ENCODE measurements around the gene ZNF280B.
A peak's percentile ranks its signal among the peaks of the same experiment; 100 is the strongest.
"Not testable (repeated sequence)": the region's sequence is repeated elsewhere in the genome, so short reads cannot be mapped to it uniquely, and the experiment has no call there.

ZNF280B gene

DNA sequence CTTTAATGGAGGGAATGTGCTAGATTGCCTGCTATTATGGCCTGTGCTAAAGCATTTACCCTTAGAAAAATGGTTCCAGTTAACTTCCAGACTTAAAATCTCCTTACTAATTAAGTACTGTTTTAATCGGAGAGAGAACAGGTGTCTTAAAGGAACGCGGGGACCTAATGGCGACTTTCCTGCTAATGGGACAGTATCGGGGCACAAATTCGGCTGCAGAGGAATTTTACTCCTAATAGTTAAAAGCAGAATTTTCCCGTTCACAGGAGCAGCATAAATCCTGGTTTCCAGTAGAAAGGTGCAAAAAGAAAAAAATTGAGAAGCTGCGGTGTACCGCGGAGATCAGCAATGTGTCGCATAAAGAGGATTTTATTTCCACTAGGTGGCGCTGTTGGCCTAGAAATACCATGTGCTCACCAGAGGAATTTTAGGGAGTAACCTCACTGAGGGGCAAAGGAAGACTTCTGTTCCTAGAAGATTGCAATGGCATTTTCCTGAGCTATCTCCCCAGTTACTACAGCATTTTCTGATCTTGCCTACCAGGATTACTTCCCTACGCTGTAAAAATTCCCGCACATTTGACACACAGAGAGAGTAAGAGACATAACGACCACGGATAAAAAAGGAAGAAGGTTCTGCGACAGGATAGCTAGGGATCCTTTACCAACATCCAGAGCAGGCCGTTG, 44.5 kb downstream of the ZNF280B start:
- DNase-seq (ENCODE audit: low spot score): peak; percentile 61

DNA sequence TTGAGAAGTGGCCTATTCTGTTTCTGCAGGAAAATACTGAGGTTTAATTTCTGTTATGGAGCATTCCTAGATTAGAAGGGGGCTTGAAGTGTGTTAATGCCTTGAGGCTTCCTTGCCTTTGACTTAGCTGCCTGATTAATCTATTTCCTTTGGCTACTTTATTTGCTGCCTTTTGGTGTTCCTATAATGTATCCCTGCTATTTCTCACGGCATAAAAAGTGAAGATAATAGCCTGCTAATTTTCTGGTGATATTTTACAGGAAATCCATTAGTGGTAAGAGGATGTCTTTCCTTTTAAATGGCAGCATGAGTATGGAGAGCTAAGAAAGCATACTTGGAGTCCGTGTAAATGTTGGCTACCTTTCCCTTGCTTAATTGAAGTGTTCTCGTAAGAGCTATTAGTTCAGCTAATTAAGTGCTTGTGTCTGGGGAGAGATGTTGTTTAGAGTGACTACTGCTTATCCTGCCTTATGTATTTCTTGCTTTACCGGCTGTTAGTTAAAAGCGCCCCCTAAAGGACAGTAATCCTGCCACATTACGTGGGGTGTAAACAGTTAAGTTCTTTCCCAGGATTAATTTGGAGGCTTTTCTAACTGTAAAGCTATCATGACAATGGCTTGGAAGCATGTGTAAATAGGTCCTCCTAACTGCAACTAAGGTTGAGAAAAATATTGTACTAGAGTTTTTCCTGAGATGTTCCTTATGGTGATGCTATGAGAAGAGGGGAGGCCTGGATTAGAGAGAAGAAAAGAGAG, 45.6 kb downstream of the ZNF280B start:
- peak; percentile 13 for DNase-seq (ENCODE audit: low spot score)

DNA sequence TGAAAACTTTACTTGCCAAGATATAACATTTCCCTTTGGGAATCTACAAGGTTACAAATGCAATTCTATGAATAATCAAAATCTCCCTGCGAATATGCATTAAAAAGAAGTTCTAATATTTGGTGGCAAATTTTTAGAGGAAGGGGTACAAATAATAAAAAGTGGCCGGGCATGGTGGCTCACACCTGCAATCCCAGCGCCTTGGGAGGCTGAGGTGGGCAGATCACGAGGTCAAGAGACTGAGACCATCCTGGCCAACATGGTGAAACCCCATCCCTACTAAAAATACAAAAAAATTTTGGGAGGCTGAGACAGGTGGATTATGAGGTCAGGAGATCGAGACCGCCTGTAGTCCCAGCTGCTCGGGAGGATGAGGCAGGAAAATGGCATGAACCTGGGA, 47.0 kb downstream of the ZNF280B start:
- no peak for DNase-seq (ENCODE audit: low spot score)

DNA sequence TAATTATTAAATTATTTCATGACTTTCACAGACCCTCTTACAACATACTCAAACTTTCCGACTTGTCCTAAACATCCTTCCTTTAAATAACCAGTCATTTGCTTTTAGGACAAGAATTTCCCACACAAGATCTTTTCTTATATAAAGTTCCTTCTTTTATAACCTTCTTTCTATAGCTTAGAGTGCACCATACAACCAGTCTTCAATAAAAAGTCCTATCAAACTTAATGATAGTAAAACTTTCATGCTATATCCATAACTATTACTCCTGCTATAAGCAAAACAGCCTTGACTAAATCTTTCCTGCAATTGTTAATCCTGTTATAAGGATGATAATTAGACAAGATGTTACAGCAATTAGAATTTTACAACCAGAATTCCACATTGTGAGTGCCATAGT, 47.4 kb downstream of the ZNF280B start:
- no peak for DNase-seq (ENCODE audit: low spot score)

DNA sequence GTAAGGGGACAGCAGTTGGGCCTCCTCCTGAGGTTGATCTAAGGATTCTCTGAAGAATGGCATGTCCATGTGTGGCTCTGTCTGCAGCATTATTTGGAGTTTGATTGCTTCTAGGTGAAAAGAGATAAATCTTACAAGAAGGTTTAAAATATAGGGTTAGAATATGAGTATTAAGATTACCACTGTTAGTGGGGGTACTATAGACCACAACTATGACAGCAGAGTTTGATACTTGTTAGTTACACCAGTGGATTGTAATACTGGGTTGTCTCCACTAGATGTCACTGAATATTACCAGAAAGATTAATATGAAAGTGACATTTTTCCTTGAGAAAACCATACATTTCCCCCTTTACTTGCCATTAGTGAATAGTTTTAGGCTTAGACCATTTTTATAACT, 47.9 kb downstream of the ZNF280B start:
- peak; percentile 13 for DNase-seq (ENCODE audit: low spot score)

DNA sequence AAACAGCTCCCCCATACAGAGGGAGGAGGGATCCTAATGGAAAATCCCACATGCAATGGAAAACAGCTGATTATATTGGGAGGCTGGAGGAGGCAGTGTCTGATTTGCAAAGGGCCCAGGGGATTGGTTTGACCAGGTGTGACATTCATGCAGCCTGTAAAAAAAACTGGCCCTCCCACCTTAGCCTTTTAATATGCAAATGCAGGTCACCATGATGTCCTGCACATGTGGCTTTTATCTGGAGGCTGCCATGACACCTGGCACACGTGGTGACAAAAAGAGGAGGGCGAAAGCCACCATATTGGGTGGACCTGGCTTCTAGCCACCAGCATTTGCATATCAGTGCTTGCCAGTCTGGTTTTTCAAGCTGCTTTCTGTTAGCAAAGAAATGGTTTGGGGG, 48.5 kb downstream of the ZNF280B start:
- no peak for DNase-seq (ENCODE audit: low spot score)

DNA sequence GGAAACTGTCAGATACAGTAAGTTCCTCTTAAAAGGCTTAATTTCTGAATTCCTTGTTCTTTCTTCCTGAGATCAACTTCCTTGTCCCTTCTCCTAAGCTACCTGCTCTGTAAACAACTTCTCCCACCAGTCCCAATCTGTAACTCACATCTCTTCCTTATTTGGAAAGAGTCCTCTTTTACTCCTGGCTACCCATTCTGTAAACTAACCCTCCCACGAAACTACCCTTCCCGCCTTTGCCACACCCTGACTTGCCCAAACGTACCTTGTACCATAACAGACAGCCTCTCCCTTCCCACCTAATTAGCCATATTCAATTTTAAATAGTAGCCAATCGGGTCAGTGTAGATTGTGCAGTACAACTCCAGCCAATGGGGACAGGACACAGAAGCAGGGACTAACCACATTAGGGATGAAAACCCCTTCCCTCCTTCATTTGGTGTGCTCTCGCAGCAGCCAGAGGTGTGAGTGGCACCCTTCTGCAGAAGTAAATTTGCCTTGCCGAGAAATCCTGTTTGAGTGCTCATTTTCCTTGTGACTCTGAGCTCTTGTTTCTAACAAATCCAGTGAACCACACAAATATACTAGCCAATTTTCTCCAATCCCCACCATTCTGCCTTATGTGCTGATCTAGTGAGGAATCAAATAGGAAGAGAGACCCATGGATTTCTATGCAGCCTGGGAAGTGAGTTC, 49.5 kb downstream of the ZNF280B start:
- DNase-seq (ENCODE audit: low spot score): no peak

DNA sequence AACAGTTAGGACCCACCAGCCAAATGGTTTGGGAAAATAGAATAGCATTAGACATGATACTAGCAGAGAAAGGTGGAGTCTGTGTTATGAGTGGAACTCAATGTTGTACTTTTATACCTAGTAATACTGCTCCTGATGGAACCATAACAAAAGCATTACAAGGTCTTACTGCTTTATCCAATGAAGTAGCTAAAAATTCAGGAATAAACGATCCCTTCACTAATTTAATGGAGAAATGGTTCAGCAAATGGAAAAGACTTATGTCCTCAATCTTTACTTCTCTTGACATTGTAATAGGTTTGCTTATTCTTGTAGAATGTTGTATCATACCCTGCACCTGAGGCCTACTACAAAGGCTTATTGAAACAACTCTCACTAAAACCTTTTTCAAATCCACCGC, 50.2 kb downstream of the ZNF280B start:
- no peak for DNase-seq (ENCODE audit: low spot score)

DNA sequence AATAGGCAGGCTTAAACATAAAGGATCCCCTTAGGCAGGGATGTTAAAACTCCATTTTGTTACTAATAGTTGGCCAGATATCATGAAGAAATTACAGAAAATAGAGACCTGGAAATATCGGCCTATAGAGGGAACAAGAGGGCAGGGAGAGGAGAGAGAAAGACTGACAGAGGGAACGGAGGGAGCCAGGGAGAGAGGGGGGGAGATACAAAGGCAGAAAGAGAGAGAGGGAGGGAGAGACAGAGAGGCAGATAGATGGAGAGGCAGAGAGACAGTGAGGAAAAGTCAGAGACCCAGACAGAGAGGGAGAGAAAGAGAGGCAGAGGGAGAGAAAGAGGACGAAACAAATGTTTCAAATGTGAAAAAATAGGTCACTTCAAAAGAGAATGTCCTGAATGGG, 53.5 kb downstream of the ZNF280B start:
- DNase-seq (ENCODE audit: low spot score): no peak

DNA sequence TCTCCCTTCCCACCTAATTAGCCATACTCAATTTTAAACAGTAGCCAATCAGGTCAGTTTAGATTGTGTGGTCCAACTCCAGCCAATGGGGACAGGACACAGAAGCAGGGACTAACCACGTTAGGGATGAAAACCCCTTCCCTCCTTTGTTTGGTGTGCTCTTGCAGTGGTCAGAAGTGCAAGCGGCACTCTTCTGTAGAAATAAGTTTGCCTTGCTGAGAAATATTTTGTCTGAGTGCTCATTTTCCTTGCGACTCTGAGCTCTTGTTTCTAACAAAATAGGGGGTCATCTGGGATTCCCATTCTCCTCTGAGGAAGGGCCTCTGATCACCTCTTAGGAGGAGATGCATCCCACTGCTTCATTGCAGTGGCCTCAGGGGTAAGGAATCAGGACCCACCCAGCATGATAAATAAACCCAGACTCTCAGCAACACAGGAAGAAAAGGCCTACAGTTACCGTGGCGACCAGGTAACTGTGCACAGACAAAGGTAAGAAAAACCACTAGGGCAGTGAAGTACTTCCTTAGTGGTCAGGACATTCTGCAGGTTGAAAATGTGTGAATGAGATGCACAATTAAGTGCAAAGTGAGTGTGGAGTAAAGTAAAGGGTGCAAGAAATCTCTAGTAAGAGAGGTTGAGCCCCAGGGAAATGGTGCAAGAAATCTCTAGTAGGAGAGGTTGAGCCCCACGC, 55.4 kb downstream of the ZNF280B start:
- no peak for DNase-seq (ENCODE audit: low spot score)

DNA sequence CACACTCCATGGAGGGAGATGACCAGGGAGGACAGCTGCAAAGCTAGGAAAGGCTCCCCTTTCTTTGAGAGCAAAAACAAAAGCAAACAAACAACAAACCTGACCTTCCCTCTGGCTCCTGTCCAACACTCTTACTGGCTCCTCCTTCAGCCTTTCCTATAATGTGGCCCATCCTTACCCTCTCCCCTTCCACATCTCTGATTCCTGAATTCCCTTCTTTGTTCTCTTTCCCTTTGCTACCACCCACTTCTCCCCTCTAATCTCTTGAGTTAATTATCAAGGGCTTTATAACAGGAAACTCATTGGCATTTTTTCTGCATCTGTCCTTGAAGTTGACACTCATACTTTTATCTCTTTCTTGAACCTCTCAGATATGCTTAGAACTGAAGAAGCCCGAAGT, 56.3 kb downstream of the ZNF280B start:
- DNase-seq (ENCODE audit: low spot score): no peak

DNA sequence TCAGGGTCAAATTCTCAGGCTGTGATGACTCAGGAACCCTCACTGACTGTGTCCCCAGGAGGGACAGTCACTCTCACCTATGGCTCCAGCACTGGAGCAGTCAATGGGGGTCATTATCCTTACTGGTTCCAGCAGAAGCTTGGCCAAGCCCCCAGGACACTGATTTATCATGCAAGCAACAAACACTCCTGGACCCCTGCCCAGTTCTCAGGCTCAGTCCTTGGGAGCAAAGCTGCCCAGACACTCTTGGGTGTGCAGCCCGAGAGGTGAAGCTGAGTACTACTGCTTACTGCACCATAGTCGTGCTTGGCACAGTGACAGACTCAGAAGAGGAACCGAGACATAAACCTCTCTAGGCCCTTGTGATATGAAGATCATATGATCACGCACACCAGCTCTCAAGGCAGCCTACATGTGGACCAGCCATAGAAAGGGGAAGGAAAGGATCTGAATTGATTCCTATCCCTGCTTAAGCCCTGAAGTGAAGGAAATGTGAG, 58.2 kb downstream of the ZNF280B start:
- DNase-seq (ENCODE audit: low spot score): no peak

DNA sequence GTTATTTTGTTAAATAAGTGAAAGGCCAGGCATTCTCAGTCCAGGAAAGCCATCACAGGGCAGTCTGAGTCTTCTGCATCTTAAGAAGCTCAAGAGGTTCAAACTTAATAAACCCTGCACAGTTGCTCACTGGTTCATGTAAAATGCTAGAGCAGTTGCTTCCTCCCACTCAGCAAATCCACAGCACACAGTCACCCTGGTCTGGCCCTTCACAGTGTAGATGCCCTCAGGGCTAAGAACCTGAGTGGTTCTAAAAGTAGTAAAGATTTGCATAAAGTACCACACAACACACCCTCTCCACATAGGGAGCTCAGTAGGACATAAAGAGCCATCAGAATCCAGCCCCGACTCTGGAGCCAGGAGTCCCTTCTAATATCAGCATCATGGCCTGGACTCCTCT, 58.7 kb downstream of the ZNF280B start:
- no peak for DNase-seq (ENCODE audit: low spot score)

DNA sequence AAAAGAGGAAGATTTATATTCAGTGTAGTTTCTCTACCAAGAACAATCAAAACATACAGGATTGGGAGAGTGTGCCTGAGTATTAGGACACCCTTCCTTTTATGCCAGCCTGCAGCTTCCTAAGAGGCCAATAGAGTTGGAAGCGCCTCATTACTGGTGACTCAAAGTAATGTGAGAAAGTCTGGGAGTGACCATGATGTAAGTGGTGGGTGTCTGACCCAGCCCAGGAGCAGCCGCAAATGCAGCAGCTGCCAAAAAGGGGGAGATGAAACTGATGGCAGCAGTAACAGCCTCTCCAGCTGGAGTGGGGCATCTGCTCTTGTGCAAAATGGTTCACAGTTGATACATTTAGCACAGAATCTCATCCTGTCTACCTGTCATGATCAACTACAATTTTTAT, 62.0 kb downstream of the ZNF280B start:
- peak; percentile 24 for DNase-seq (ENCODE audit: low spot score)

DNA sequence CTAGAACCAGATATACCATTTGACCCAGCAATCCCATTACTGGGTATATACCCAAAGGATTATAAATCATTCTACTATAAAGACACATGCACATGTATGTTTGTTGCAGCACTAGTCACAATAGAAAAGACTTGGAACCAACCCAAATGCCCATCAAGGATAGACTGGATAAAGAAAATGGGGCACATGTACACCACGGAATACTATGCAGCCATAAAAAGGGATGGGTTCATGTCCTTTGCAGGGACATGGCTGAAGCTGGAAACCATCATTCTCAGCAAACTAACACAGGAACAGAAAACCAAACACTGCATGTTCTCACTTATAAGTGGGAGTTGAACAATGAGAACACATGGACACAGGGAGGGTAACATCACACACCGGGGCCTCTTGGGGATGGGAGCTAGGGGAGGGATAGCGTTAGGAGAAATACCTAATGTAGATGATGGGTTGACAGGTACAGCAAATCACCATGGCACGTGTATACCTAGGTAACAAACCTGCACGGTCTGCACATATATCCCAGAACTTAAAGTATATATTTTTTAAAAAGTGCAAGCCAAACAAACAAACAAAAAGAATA, 64.4 kb downstream of the ZNF280B start:
- DNase-seq (ENCODE audit: low spot score): not testable (repeated sequence)

DNA sequence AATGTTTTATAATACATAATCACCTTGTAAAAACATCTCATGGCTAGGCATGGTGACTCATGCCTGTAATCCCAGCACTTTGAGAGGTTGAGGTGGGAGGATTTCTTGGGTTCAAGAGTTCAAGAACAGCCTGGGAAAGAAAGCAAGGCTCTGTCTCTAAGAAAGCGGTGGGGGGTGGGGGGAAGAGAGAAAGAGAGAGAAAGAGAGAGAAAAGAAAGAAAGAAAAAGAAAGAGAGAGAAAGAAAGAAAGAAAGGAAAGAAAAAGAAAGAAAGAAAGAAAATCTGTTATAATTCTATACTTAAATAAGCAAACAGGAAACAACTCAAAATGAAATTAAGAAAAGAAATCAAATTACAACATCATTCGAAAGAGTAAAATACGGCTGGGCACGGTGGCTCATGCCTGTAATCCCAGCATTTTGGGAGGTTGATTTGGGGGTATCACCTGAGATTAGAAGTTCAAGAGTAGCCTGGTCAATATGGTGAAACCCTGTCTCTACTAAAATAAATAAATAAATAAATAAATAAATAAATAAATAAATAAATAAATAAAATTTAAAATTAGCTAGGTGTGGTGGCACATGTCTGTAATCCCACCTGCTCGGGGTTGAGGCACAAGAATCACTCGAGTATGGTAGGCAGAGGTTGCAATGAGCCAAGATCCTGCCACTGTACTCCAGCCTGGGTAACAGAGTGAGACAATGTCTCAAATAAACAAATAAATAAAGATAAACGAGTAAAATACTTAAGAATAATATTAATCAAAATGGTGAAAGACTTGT, 65.4 kb downstream of the ZNF280B start:
- no peak for DNase-seq (ENCODE audit: low spot score)

DNA sequence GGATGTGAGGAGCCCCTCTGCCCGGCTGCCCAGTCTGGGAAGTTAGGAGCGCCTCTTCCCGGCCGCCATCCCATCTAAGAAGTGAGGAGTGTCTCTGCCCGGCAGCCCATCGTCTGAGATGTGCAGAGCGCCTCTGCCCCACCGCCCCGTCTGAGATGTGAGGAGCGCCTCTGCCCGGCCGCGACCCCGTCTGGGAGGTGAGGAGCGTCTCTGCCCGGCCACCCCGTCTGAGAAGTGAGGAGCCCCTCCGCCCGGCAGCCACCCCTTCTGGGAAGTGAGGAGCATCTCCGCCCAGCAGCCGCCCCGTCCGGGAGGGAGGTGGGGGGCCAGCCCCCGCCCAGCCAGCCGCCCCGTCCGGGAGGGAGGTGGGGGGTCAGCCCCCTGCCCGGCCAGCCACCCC, 66.9 kb downstream of the ZNF280B start:
- DNase-seq (ENCODE audit: low spot score): not testable (repeated sequence)

DNA sequence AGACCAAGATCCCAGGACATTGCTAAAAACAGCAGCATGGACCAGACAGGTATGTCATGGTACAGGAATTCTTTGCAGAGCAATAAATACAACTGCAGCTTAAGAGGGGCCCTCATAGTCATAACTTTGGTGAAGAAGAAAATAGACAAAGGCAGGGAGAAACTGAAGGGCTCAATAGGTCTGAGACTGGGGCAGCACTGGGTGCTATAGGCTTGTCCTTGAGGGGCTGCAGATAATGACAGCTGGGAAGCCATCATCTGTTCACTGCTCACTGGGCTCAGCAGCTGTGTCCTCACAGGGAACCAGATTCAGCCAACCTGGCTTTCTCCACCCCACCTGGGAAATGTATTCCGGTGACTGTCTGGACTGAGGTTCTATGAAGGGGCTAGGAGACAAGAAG, 68.4 kb downstream of the ZNF280B start:
- no peak for DNase-seq (ENCODE audit: low spot score)
